Endothelial cell of umbilical vein (primary cell): ENCODE measurements around the gene DSCAML1. TPM values are rescaled to one million over a fixed set of nuclear protein-coding genes. Genes with fewer than 3 reads are reported as not detected.

Experiments used
- BruUV-seq: library from RNA; stranded (reverse); fragments of 400-500 nt; replicated peaks from 2 replicates; lab custom pipeline; 2021; lab: Mats Ljungman, UMichigan
- CTCF ChIA-PET: fragments of 300-600, 350-600 bp; sonication (Branson Sonifier 250); formaldehyde crosslinking; loops from one replicate; lab custom pipeline; 2021; ENCODE audit warnings: antibody characterized with exemption, inconsistent platforms; lab: Charles Lee
- POLR2A ChIA-PET: fragments of 300-600, 350-600 bp; sonication (Branson Sonifier 250); formaldehyde crosslinking; loops from one replicate; lab custom pipeline; 2021; ENCODE audit warnings: antibody characterized with exemption, inconsistent platforms; lab: Charles Lee
- DNase-seq: peaks from one replicate; pipeline ENCODE4 v3.0.0-alpha.2; 2011; ENCODE audit warnings: low read depth, low spot score
- FAIRE-seq: peaks from 2 replicates; lab custom pipeline; 2011; peaks lifted over from hg19 to GRCh38; lab: Jason Lieb, UNC
- H2AFZ ChIP-seq: 2 replicates; pipeline ENCODE4 v1.6.0; 2012; ENCODE audit warnings: low read depth, low read length, control low read depth, inconsistent platforms
- H3K27ac ChIP-seq: 2 replicates; pipeline ENCODE4 v1.5.1; 2011; ENCODE audit warnings: low read depth, mild to moderate bottlenecking, control low read depth, low read length, moderate library complexity; ENCODE audit not compliant: insufficient read depth
- H3K27me3 ChIP-seq, 2 experiments: 2 replicates each; pipeline versions ENCODE4 v1.6.0 to v1.6.1; 2011; ENCODE audit warnings: low read length in 2 of 2, mixed read lengths in 1 of 2; ENCODE audit not compliant: control insufficient read depth in 2 of 2, insufficient read depth in 2 of 2
- H3K36me3 ChIP-seq, 2 experiments: 2 replicates in 1 of 2; 3 replicates in 1 of 2; pipeline ENCODE4 v1.5.1; 2011; ENCODE audit warnings: low read length in 2 of 2, mild to moderate bottlenecking in 1 of 2, moderate library complexity in 1 of 2; ENCODE audit not compliant: control insufficient read depth in 2 of 2, insufficient read depth in 2 of 2; ENCODE audit errors: extremely low read depth in 1 of 2
- H3K4me1 ChIP-seq: 3 replicates; pipeline ENCODE4 v1.5.1; 2011; ENCODE audit warnings: mild to moderate bottlenecking, low read length; ENCODE audit not compliant: control insufficient read depth, insufficient read depth; ENCODE audit errors: extremely low read depth
- H3K4me2 ChIP-seq: 2 replicates; pipeline ENCODE4 v1.6.1; 2011; ENCODE audit warnings: low read length, control low read depth, mixed read lengths; ENCODE audit not compliant: insufficient read depth
- H3K4me3 ChIP-seq, 3 experiments: fragments of 200-600 bp in 1 of 3; sonication (generic), shearing (Covaris generic) in 1 of 3; replicated peaks in 1 of 3; 2 replicates each; pipeline ENCODE4 v1.5.1; 2011 to 2016; ENCODE audit warnings: control low read depth in 3 of 3, low read length in 3 of 3, mild to moderate bottlenecking in 2 of 3, inconsistent platforms in 1 of 3, low read depth in 1 of 3, moderate library complexity in 1 of 3; ENCODE audit not compliant: insufficient read depth in 1 of 3
- H3K79me2 ChIP-seq: 2 replicates; pipeline ENCODE4 v1.6.0; 2012; ENCODE audit warnings: low read length, inconsistent platforms; ENCODE audit not compliant: control insufficient read depth, insufficient read depth
- H3K9ac ChIP-seq: replicated peaks from 2 replicates; pipeline ENCODE3; 2011; ENCODE audit warnings: low read length, control low read depth; ENCODE audit not compliant: insufficient read depth; ENCODE audit errors: extremely low read depth
- H3K9me1 ChIP-seq: replicated peaks from 3 replicates; pipeline ENCODE4 v1.6.0; 2011; ENCODE audit warnings: mild to moderate bottlenecking, low read length; ENCODE audit not compliant: control insufficient read depth, insufficient read depth; ENCODE audit errors: extremely low read depth
- H3K9me3 ChIP-seq: replicated peaks from 2 replicates; pipeline ENCODE4 v1.5.1; 2012; ENCODE audit warnings: low read length, inconsistent platforms; ENCODE audit not compliant: control insufficient read depth, insufficient read depth
- H4K20me1 ChIP-seq: replicated peaks from 2 replicates; pipeline ENCODE3; 2011; ENCODE audit warnings: mild to moderate bottlenecking, low read length; ENCODE audit not compliant: control insufficient read depth, insufficient read depth; ENCODE audit errors: extremely low read depth
- EZH2 ChIP-seq: IDR thresholded peaks from 2 replicates; pipeline ENCODE4 v1.6.1; 2012; ENCODE audit warnings: borderline replicate concordance, low read depth, mild to moderate bottlenecking, moderate library complexity, low read length, inconsistent platforms; ENCODE audit not compliant: severe bottlenecking
- FOS ChIP-seq: IDR thresholded peaks from 2 replicates; pipeline ENCODE4 v1.6.1; 2011; ENCODE audit warnings: mild to moderate bottlenecking, low read length, moderate library complexity, borderline replicate concordance; ENCODE audit not compliant: insufficient read depth
- GATA2 ChIP-seq: IDR thresholded peaks from 2 replicates; pipeline ENCODE4 v1.7.0; 2011; ENCODE audit warnings: low read depth, mild to moderate bottlenecking, moderate library complexity, mixed read lengths, low read length; ENCODE audit not compliant: insufficient read length, insufficient read depth
- JUN ChIP-seq: IDR thresholded peaks from 2 replicates; pipeline ENCODE4 v1.6.1; 2011; ENCODE audit warnings: borderline replicate concordance, low read depth; ENCODE audit not compliant: insufficient read length, insufficient read depth
- MYC ChIP-seq: IDR thresholded peaks from one replicate; pipeline ENCODE4 v1.6.1; 2011; ENCODE audit warnings: mild to moderate bottlenecking, low read depth, low read length
- POLR2A ChIP-seq: IDR thresholded peaks from 2 replicates; pipeline ENCODE4 v1.6.1; 2012; ENCODE audit warnings: low read depth, mild to moderate bottlenecking, control low read depth, low read length
- POLR2AphosphoS5 ChIP-seq: IDR thresholded peaks from 2 replicates; pipeline ENCODE4 v1.6.1; 2012; ENCODE audit warnings: low read depth, mild to moderate bottlenecking, control low read depth, low read length, moderate library complexity; ENCODE audit not compliant: insufficient read depth
- dilution Hi-C: fragments of 300-500 bp; cut with MboI; formaldehyde crosslinking; loops from one replicate; pipeline ENCODE4 v1.15.0; 2019; ENCODE audit warnings: low sequenced_read_pairs; ENCODE audit not compliant: extremely low pct_ligation_motif_present
- intact Hi-C: fragments of 100-400 bp; cut with micrococcal nuclease; formaldehyde crosslinking; loops from one replicate; pipeline ENCODE4 v1.10.0; 2022
- polyA plus RNA-seq, 4 experiments: library from polyadenylated mRNA; depleted of rRNA in 3 of 4; stranded (reverse) in 3 of 4; unstranded in 1 of 4; fragments of >200 nt; gene quantifications; 2 replicates each; pipeline versions ENCODE4 v1.2.1 to v1.2.3, GENCODE V29; 2011 to 2012; ENCODE audit warnings: missing spikeins in 1 of 4
- total RNA-seq: library from RNA; stranded (reverse); gene quantifications from 2 replicates; pipeline ENCODE4 v1.2.3, GENCODE V29; 2021
- TF ChIP-seq, protein P1 (sequence below), 2 donors: IDR thresholded peaks; 1 replicate in 1 of 2; 2 replicates in 1 of 2; pipeline ENCODE4 v1.5.1; 2011; ENCODE audit warnings: low read length in 2 of 2, mild to moderate bottlenecking in 2 of 2, moderate library complexity in 2 of 2, control low read depth in 1 of 2, inconsistent platforms in 1 of 2, low read depth in 1 of 2; ENCODE audit not compliant: insufficient read depth in 1 of 2; ENCODE audit errors: extremely low read depth in 1 of 2
- TF ChIP-seq, protein P2 (sequence below): IDR thresholded peaks from 2 replicates; pipeline ENCODE4 v1.6.1; 2011; ENCODE audit not compliant: insufficient read depth, insufficient read length

The DSCAML1 gene
- total and polyA plus RNA-seq, 2 donors (not counting 3 experiments of a cell fraction or from before 2014, with no cell fraction given): not detected

DNA sequence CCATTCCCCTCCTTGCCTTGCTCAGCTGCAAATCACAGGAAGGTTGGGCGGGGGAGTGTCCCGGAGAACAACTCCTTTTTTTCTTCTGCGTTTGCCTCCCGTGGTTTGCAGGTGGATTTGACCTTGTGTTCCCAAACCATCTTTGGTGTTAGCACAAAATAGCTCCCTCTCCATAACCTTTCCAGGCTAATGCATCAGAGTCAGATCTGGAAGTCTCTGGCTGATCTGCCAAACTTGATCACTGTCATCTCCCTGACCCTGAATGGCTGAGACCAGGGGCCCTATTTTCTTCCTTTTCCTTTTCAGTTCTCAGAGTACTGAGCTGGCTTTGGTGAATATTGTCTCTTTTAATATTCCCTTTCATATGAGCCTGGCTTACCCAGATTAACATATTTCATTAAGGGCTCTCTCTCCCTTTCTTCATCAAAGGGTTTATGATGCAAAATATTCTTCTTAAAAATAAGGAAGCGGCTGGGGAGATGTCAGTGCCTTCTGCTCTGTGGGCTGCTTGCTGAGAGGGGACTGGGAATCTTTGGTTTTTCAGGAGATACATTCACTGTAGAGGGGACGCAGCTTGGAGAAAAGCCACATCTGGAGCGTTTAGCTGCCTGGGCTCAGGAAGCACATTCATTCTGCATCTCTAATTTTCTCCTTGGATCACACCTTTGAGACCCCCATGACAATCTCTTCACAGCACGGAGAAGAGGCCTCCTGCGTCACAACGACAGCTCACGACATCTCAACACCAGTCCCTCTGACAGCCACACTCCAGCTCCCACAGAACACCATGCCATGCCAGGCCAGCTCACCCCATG, 321.1 kb downstream of the DSCAML1 start:
- BruUV-seq: no TSS peak
- Histone ChIP-seq H3K79me2 (no peaks in the 10 kb centered on the region), H3K4me3 (no peak overlapping the region), H2AFZ (no peak overlapping the region), H3K9me1 (no peaks in the 10 kb centered on the region), H3K36me3 (no peaks in the 10 kb centered on the region), H3K9me3 (no peaks in the 10 kb centered on the region), H3K4me1 (no peaks in the 10 kb centered on the region), H3K27ac (no peak overlapping the region), H3K27me3 (no peaks in the 10 kb centered on the region), H3K9ac (no peak overlapping the region), H3K4me2 (no peak overlapping the region), H4K20me1 (no peaks in the 10 kb centered on the region)
- intact Hi-C loops (no loop called here), dilution Hi-C loops (no loop called here)
- TF ChIP-seq MYC (no peak), JUN (no peak), POLR2A (no peak), GATA2 (no peak), POLR2AphosphoS5 (no peak), FOS (no peak), EZH2 (no peak)
- TF ChIP-seq, protein P1, sequence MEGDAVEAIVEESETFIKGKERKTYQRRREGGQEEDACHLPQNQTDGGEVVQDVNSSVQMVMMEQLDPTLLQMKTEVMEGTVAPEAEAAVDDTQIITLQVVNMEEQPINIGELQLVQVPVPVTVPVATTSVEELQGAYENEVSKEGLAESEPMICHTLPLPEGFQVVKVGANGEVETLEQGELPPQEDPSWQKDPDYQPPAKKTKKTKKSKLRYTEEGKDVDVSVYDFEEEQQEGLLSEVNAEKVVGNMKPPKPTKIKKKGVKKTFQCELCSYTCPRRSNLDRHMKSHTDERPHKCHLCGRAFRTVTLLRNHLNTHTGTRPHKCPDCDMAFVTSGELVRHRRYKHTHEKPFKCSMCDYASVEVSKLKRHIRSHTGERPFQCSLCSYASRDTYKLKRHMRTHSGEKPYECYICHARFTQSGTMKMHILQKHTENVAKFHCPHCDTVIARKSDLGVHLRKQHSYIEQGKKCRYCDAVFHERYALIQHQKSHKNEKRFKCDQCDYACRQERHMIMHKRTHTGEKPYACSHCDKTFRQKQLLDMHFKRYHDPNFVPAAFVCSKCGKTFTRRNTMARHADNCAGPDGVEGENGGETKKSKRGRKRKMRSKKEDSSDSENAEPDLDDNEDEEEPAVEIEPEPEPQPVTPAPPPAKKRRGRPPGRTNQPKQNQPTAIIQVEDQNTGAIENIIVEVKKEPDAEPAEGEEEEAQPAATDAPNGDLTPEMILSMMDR (IDR thresholded peaks at IDR 0.05; ENCODE audit: extremely low read depth in 1 of 2, insufficient read depth in 1 of 2, low read depth in 1 of 2, low read length in 2 of 2): no peak
- TF ChIP-seq, protein P2, sequence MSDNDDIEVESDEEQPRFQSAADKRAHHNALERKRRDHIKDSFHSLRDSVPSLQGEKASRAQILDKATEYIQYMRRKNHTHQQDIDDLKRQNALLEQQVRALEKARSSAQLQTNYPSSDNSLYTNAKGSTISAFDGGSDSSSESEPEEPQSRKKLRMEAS: no peak
- ChIA-PET CTCF (interaction anchor here (1.5 kb wide), 1 partner anchor 11 kb away, joined by 4 read pairs; no protein-coding TSS in a partner anchor), POLR2A (no interaction called here)
- DNase-seq: no peak
- FAIRE-seq: no peak
